H1 (cell line): ENCODE results near the gene CTAGE1. TPM values are rescaled to one million over a fixed set of nuclear protein-coding genes. Genes with fewer than 3 reads are reported as not detected.

ENCODE experiments used
- CTCF ChIA-PET: fragments of 300-600 bp; sonication (Branson Sonifier 250); formaldehyde crosslinking; loops from one replicate; lab custom pipeline; 2021; ENCODE audit not compliant: partially characterized antibody; lab: Charles Lee
- POLR2A ChIA-PET: fragments of 300-600 bp; sonication (Branson Sonifier 250); formaldehyde crosslinking; loops from one replicate; lab custom pipeline; 2021; ENCODE audit warnings: inconsistent platforms; ENCODE audit not compliant: partially characterized antibody; lab: Charles Lee
- DNase-seq, 2 experiments: peaks; one replicate each; pipeline versions ENCODE4 v3.0.0 to v3.0.0-alpha.2; 2010 to 2022; ENCODE audit warnings: low spot score in 2 of 2, low read depth in 1 of 2, mixed read lengths in 1 of 2
- FAIRE-seq: peaks from 2 replicates; lab custom pipeline; 2011; peaks lifted over from hg19 to GRCh38; lab: Jason Lieb, UNC
- H2AFZ ChIP-seq: 2 replicates; pipeline ENCODE4 v1.8.1; 2012; ENCODE audit warnings: low read length, inconsistent platforms
- H2AK5ac ChIP-seq: 2 replicates; pipeline ENCODE4 v1.6.1; 2013; ENCODE audit warnings: low read depth, low read length
- H2BK120ac ChIP-seq: replicated peaks from 2 replicates; pipeline ENCODE3; 2013; ENCODE audit warnings: low read depth, low read length, inconsistent platforms
- H2BK12ac ChIP-seq: 2 replicates; pipeline ENCODE4 v1.6.1; 2013; ENCODE audit warnings: low read depth, low read length
- H2BK15ac ChIP-seq: 2 replicates; pipeline ENCODE4 v1.6.1; 2013; ENCODE audit warnings: low read length
- H2BK20ac ChIP-seq: 2 replicates; pipeline ENCODE4 v1.6.1; 2013; ENCODE audit warnings: low read length
- H2BK5ac ChIP-seq: 2 replicates; pipeline ENCODE4 v1.6.1; 2013; ENCODE audit warnings: low read depth, low read length
- H3K14ac ChIP-seq: 2 replicates; pipeline ENCODE4 v1.6.1; 2013; ENCODE audit warnings: inconsistent platforms; ENCODE audit not compliant: insufficient read length
- H3K18ac ChIP-seq: 2 replicates; pipeline ENCODE4 v1.6.1; 2013; ENCODE audit warnings: low read length; ENCODE audit errors: extremely low read depth
- H3K23ac ChIP-seq: 2 replicates; pipeline ENCODE4 v1.6.1; 2013; ENCODE audit warnings: inconsistent platforms; ENCODE audit not compliant: insufficient read length
- H3K23me2 ChIP-seq: 2 replicates; pipeline ENCODE4 v1.6.1; 2013; ENCODE audit warnings: low read depth, low read length
- H3K27ac ChIP-seq: 2 replicates; pipeline ENCODE4 v1.6.1; 2011; ENCODE audit warnings: low read depth, low read length, inconsistent platforms
- H3K27me3 ChIP-seq, 4 experiments: replicated peaks in 1 of 4; 1 replicate in 1 of 4; 2 replicates in 3 of 4; pipeline versions ENCODE4 v1.6.1 to v1.8.1; 2011 to 2013; ENCODE audit warnings: low read length in 3 of 4, mild to moderate bottlenecking in 3 of 4, inconsistent platforms in 2 of 4, mixed read lengths in 2 of 4, moderate library complexity in 1 of 4; ENCODE audit not compliant: control insufficient read depth in 3 of 4, insufficient read depth in 3 of 4; ENCODE audit errors: extremely low read depth in 1 of 4
- H3K36me3 ChIP-seq, 4 experiments: 2 replicates each; pipeline versions ENCODE4 v1.6.1 to v1.8.1; 2011 to 2013; ENCODE audit warnings: mild to moderate bottlenecking in 4 of 4, low read length in 3 of 4, moderate library complexity in 2 of 4, control low read depth in 1 of 4, inconsistent platforms in 1 of 4; ENCODE audit not compliant: insufficient read depth in 4 of 4, control insufficient read depth in 2 of 4
- H3K4ac ChIP-seq: replicated peaks from 2 replicates; pipeline ENCODE3; 2013; ENCODE audit warnings: low read length, low read depth, mixed read lengths, inconsistent platforms; ENCODE audit not compliant: insufficient read length
- H3K4me1 ChIP-seq, 4 experiments: replicated peaks in 1 of 4; 1 replicate in 1 of 4; 2 replicates in 3 of 4; pipeline versions ENCODE4 v1.6.1 to v1.8.1; 2011 to 2013; ENCODE audit warnings: low read length in 3 of 4, inconsistent platforms in 2 of 4, mixed read lengths in 1 of 4; ENCODE audit not compliant: insufficient read depth in 4 of 4, control insufficient read depth in 3 of 4
- H3K4me2 ChIP-seq, 2 experiments: 2 replicates each; pipeline versions ENCODE4 v1.6.1 to v1.8.1; 2011 to 2013; ENCODE audit warnings: low read depth in 2 of 2, low read length in 2 of 2, control low read depth in 1 of 2, inconsistent platforms in 1 of 2, mild to moderate bottlenecking in 1 of 2; ENCODE audit not compliant: insufficient read depth in 1 of 2
- H3K4me3 ChIP-seq, 4 experiments: fragments of 200-600, 300-600 bp in 1 of 4; sonication (generic), shearing (Covaris generic), sonication (Bioruptor Twin) in 1 of 4; 2 replicates each; pipeline versions ENCODE4 v1.5.1 to v1.8.1; 2011 to 2016; ENCODE audit warnings: low read length in 4 of 4, low read depth in 3 of 4, control low read depth in 2 of 4, inconsistent platforms in 2 of 4, mild to moderate bottlenecking in 2 of 4, mixed read lengths in 1 of 4, moderate library complexity in 1 of 4; ENCODE audit not compliant: insufficient read depth in 2 of 4; ENCODE audit errors: extremely low read depth in 1 of 4
- H3K56ac ChIP-seq: replicated peaks from 2 replicates; pipeline ENCODE3; 2013; ENCODE audit warnings: low read depth, mild to moderate bottlenecking, mixed read lengths, low read length, inconsistent platforms; ENCODE audit not compliant: insufficient read length
- H3K79me1 ChIP-seq: 2 replicates; pipeline ENCODE4 v1.6.1; 2013; ENCODE audit warnings: low read depth, low read length, control low read depth
- H3K79me2 ChIP-seq, 2 experiments: 2 replicates each; pipeline versions ENCODE4 v1.6.1 to v1.8.1; 2012 to 2013; ENCODE audit warnings: low read length in 2 of 2, mild to moderate bottlenecking in 2 of 2, inconsistent platforms in 1 of 2; ENCODE audit not compliant: insufficient read depth in 2 of 2, control insufficient read depth in 1 of 2
- H3K9ac ChIP-seq, 4 experiments: replicated peaks in 1 of 4; 1 replicate in 1 of 4; 2 replicates in 3 of 4; pipeline versions ENCODE4 v1.6.1 to v1.8.1; 2011 to 2013; ENCODE audit warnings: low read depth in 3 of 4, low read length in 3 of 4, control low read depth in 2 of 4, mild to moderate bottlenecking in 2 of 4, moderate library complexity in 2 of 4, inconsistent platforms in 1 of 4; ENCODE audit errors: extremely low read depth in 1 of 4
- H3K9me3 ChIP-seq, 2 experiments: 2 replicates each; pipeline versions ENCODE4 v1.6.1 to v1.8.1; 2012 to 2013; ENCODE audit warnings: mild to moderate bottlenecking in 2 of 2, moderate library complexity in 2 of 2, control low read depth in 1 of 2, inconsistent platforms in 1 of 2, low read depth in 1 of 2, low read length in 1 of 2, mixed read lengths in 1 of 2; ENCODE audit not compliant: insufficient read depth in 2 of 2
- H4K20me1 ChIP-seq, 2 experiments: replicated peaks in 1 of 2; 2 replicates each; pipeline versions ENCODE3 to v1.8.1; 2011 to 2013; ENCODE audit warnings: inconsistent platforms in 2 of 2, low read length in 2 of 2, mild to moderate bottlenecking in 1 of 2; ENCODE audit not compliant: insufficient read depth in 2 of 2, control insufficient read depth in 1 of 2
- H4K5ac ChIP-seq: 2 replicates; pipeline ENCODE4 v1.6.1; 2013; ENCODE audit warnings: low read length, low read depth, mixed read lengths, inconsistent platforms; ENCODE audit not compliant: insufficient read length
- H4K8ac ChIP-seq: 2 replicates; pipeline ENCODE4 v1.8.0; 2013; ENCODE audit warnings: mild to moderate bottlenecking, moderate library complexity, low read length, inconsistent platforms; ENCODE audit not compliant: insufficient read depth; ENCODE audit errors: extremely low read depth
- H4K91ac ChIP-seq: replicated peaks from 2 replicates; pipeline ENCODE3; 2013; ENCODE audit warnings: low read length, mixed read lengths, inconsistent platforms; ENCODE audit not compliant: insufficient read length
- CBX8 ChIP-seq: fragments of 300-800, 300-1000 bp; sonication (generic); IDR thresholded peaks from 2 replicates; pipeline ENCODE4 v1.7.1; 2016; ENCODE audit warnings: low read depth, low read length, borderline replicate concordance
- CHD2 ChIP-seq: IDR thresholded peaks from 2 replicates; pipeline ENCODE4 v1.6.1; 2012; ENCODE audit warnings: low read length, improper control_type of control experiment
- CTBP2 ChIP-seq: IDR thresholded peaks from 2 replicates; pipeline ENCODE4 v1.7.0; 2011; ENCODE audit warnings: borderline replicate concordance, mild to moderate bottlenecking, moderate library complexity, mixed read lengths, low read length; ENCODE audit not compliant: insufficient read depth, insufficient read length
- E2F6 ChIP-seq: IDR thresholded peaks from 2 replicates; pipeline ENCODE4 v1.6.1; 2012; ENCODE audit warnings: inconsistent platforms
- EGR1 ChIP-seq: IDR thresholded peaks from 2 replicates; pipeline ENCODE4 v1.6.1; 2011; ENCODE audit warnings: low read depth, low read length, borderline replicate concordance
- KDM1A ChIP-seq: fragments of 200-600, 300-600 bp; sonication (generic); IDR thresholded peaks from 2 replicates; pipeline ENCODE4 v1.7.1; 2016; ENCODE audit warnings: mild to moderate bottlenecking, low read length, borderline replicate concordance
- RFX5 ChIP-seq: IDR thresholded peaks from 2 replicates; pipeline ENCODE4 v1.6.1; 2011; ENCODE audit warnings: low read depth, low read length, improper control_type of control experiment, borderline replicate concordance
- SAP30 ChIP-seq: fragments of 300-600 bp; sonication (generic); IDR thresholded peaks from 2 replicates; pipeline ENCODE4 v1.7.1; 2012; ENCODE audit warnings: low read length, moderate library complexity, mild to moderate bottlenecking, inconsistent platforms; ENCODE audit not compliant: insufficient read depth, insufficient replicate concordance
- SIX5 ChIP-seq: IDR thresholded peaks from 2 replicates; pipeline ENCODE4 v1.6.1; 2011; ENCODE audit warnings: mild to moderate bottlenecking, low read depth, low read length
- SP1 ChIP-seq: IDR thresholded peaks from 2 replicates; pipeline ENCODE4 v1.6.1; 2011; ENCODE audit warnings: low read depth, low read length
- SP4 ChIP-seq: IDR thresholded peaks from 2 replicates; pipeline ENCODE4 v1.6.1; 2012; ENCODE audit warnings: low read length, inconsistent platforms
- SRF ChIP-seq: IDR thresholded peaks from 2 replicates; pipeline ENCODE4 v1.6.1; 2011; ENCODE audit warnings: mild to moderate bottlenecking, low read depth, low read length, moderate library complexity
- TEAD4 ChIP-seq: IDR thresholded peaks from 2 replicates; pipeline ENCODE4 v1.6.1; 2012; ENCODE audit warnings: low read depth, low read length, inconsistent platforms, mixed read lengths
- YY1 ChIP-seq: IDR thresholded peaks from 2 replicates; pipeline ENCODE4 v1.6.1; 2011; ENCODE audit warnings: low read depth, mild to moderate bottlenecking, low read length
- WGBS, 2 experiments: shearing (Covaris generic) in 1 of 2; methylation state at CpG; one replicate each; pipeline versions ENCODE4 v1.1.6 to v1.1.7; 2013 to 2015; ENCODE audit warnings: low lambda C conversion rate in 2 of 2, mixed read lengths in 2 of 2, inconsistent platforms in 1 of 2, low coverage in 1 of 2, missing lambda C conversion rate in 1 of 2; ENCODE audit not compliant: insufficient replicate concordance in 2 of 2, insufficient coverage in 1 of 2, insufficient read length in 1 of 2; ENCODE audit errors: extremely low coverage in 1 of 2, missing lambda C conversion rate in 1 of 2; 5-methylcytosine and 5-hydroxymethylcytosine counted together
- polyA plus RNA-seq, 7 experiments: library from polyadenylated mRNA; depleted of rRNA in 3 of 7; stranded (reverse) in 5 of 7; unstranded in 2 of 7; fragments of >200 nt in 5 of 7; fragments of 200-250 nt in 2 of 7; gene quantifications; 1 replicate in 5 of 7; 2 replicates in 1 of 7; 4 replicates in 1 of 7; pipeline versions ENCODE4 v1.2.1 to v1.2.3, GENCODE V29; 2011 to 2013; ENCODE audit warnings: missing spikeins in 2 of 7, mixed read lengths in 2 of 7
- total RNA-seq: library from RNA; stranded (reverse); fragmentation: NEBNext Ultra II Directional; extraction: Animal tissue kit (Norgen Biotek cat#: 25700); gene quantifications from 2 replicates; pipeline ENCODE4 v1.2.1, GENCODE V29; 2021

Gene CTAGE1
- total and polyA plus RNA-seq, 2 of the 8 experiments (the other 6 are each of a cell fraction or from before 2014, with no cell fraction given): not detected

- no peaks in the 10 kb centered on the region for H3K79me1 ChIP-seq
- H2BK15ac ChIP-seq: no peak overlapping the region
- H3K14ac ChIP-seq: no peak overlapping the region
- H2BK20ac ChIP-seq: no peak overlapping the region
- no peak overlapping the region for H3K23ac ChIP-seq
- H4K91ac ChIP-seq: no peak overlapping the region
- H2AK5ac ChIP-seq: no peak overlapping the region
- H3K4me3 ChIP-seq: no peak overlapping the region
- H3K9ac ChIP-seq: no peak overlapping the region
- no peaks in the 10 kb centered on the region for H3K79me2 ChIP-seq
- no peak overlapping the region for H3K56ac ChIP-seq
- no peak overlapping the region for H4K8ac ChIP-seq
- DNase-seq: no peak
- no peaks in the 10 kb centered on the region for H4K20me1 ChIP-seq
- H3K27ac ChIP-seq: no peak overlapping the region
- no peak overlapping the region for H2BK12ac ChIP-seq
- H3K4ac ChIP-seq: no peak overlapping the region
- no peaks in the 10 kb centered on the region for H3K23me2 ChIP-seq
- no peak overlapping the region for H4K5ac ChIP-seq
- H3K9me3 ChIP-seq: no peaks in the 10 kb centered on the region
- no peak overlapping the region for H2BK120ac ChIP-seq
- H3K4me1 ChIP-seq: no peaks in the 10 kb centered on the region
- no peak overlapping the region for H3K4me2 ChIP-seq
- no peak overlapping the region for H2BK5ac ChIP-seq
- 93% methylated on average over 4 of the region's 4 CpGs; no CpG with 5 or more reads in 1 of the 2 experiments for WGBS, 2 experiments
- TF ChIP-seq CHD2 (no peak), RFX5 (no peak), E2F6 (no peak), CTBP2 (no peak), SP1 (no peak), CBX8 (no peak), KDM1A (no peak), YY1 (no peak), SRF (no peak), TEAD4 (no peak), SIX5 (no peak), SAP30 (no peak), EGR1 (no peak), SP4 (no peak)
- TF ChIP-seq, all 59 proteins: peak for 0
- ChIA-PET CTCF (interaction anchor here (0.6 kb wide), 1 partner anchor 455 kb away, joined by 3 read pairs; no protein-coding TSS in a partner anchor), POLR2A (no interaction called here)
- no peaks in the 10 kb centered on the region for H3K36me3 ChIP-seq
- H3K18ac ChIP-seq: no peak overlapping the region
- H3K27me3 ChIP-seq: no peaks in the 10 kb centered on the region
- FAIRE-seq: no peak
- H2AFZ ChIP-seq: no peak overlapping the region
Measured at GRCh38 chr18:22370414-22370813, 47.3 kb downstream of the CTAGE1 start.
